GM18873 (cell line): Measurements from ENCODE around the gene METTL26.

ENCODE experiments used
- ATAC-seq: cut with Tn5 transposase; IDR thresholded peaks from one replicate; pipeline ENCODE4 v1.9.1; 2021; ENCODE audit warnings: mild to moderate bottlenecking, moderate library complexity, moderate number of reproducible peaks; ENCODE audit not compliant: unreplicated experiment, low FRiP score

The METTL26 gene

DNA sequence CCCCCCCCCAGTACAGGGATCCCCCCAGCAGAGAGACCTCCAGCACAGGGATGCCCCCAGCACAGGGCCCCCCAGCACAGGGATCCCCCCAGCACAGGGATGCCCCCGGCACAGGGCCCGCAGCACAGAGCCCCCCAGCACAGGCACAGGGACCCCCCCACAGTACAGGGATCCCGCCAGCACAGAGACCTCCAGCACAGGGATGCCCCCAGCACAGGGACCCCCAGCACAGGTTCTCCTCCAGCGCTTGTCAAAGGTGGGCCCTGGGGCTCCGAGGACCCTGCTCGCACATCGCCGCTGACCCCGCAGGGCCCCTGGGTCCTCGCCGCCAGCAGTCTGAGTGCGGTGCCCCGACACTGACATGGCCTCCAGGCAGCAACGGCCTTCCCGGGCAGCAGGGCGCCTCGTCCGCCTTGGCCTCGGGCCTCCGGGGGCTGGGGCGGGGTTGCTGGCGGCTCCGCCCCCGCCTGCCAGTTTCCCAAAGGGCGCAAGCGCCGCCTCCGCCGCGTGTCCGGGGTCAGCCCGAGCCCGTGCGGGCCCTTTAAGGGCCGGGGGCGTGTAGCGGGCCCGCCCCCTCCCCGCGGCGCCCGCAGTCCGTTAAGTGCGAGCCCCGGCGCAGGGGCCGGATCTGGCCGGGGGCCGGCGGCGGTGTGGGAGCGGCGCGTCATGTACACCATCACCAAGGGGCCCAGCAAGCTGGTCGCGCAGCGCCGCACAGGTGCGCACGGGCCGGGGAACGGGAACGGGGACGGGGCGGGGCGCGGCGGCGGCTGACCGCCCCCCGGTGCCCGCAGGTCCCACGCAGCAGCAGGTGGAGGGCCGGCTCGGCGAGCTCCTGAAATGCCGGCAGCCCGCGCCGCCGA lies 5.5 kb upstream of the METTL26 start, which contains the start of gene MCRIP2:
TSS of gene MCRIP2 (plus strand) at position 503 of the 863 bp plus-strand sequence. CDS start at position 667, 164 bp downstream.
- no peak for ATAC-seq

DNA sequence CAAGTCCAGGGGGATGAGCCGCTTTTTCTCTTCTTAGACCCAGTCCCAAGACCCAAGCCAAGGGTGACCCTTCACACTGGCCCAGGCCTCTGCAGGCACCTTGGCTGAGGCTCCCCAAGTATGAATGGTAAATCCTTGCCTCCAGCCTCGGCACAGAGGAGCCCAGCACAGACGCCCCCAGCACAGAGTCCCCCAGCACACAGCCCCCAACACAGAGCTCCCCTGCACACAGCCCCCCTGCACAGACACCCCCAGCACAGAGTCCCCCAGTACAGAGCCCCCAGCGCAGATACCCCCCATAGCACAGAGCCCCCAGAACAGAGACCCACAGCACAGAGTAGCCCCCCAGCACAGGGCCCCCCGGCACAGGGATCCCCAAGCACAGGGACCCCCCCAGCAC lies 4.5 kb upstream of the METTL26 start:
- no peak for ATAC-seq

DNA sequence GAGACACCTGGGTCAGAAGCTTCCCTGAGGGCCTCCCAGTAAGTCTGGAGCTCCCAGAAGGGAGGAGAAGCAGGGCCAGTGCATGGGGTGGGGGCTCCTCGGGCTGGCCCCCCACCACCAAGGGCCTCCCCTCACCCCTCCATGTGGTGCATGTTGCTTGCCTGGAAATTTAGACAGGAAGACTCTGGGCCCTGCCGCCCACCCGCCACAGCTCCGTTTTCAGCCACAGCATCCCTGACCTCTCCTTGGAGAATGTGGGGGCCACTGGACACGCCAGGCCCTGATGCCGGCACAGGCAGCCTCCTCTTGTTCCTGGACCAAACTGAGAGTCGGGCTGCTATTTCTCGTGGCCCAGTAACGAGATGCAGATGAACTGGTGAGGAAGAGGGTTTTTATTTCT lies 2.7 kb upstream of the METTL26 start:
- ATAC-seq = no peak

DNA sequence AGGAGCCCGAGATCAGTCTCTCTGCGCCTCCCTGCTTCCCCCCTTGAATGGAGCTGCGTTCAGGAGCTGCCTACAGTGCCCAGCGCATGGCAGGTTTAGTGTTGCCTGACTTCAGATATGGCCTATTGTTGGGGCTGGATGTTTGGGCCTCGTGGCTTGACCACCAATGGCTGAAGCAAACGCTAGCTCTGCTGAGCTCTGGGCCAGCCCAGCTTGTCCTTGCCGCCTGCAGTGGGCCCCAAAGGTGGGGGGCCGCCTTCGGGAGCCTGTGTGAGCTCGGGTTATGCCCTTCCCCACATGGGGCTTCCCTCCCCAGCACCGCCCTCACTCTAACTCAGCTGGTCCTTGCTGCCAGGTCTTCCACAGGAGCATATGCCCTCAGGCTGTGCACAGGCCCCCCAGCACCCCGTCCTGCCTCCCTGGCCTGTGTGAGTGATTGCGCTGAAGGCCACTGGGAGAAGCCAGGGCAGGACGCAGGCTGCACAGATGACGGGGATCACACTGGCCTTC lies 2.0 kb upstream of the METTL26 start:
- no peak for ATAC-seq

DNA sequence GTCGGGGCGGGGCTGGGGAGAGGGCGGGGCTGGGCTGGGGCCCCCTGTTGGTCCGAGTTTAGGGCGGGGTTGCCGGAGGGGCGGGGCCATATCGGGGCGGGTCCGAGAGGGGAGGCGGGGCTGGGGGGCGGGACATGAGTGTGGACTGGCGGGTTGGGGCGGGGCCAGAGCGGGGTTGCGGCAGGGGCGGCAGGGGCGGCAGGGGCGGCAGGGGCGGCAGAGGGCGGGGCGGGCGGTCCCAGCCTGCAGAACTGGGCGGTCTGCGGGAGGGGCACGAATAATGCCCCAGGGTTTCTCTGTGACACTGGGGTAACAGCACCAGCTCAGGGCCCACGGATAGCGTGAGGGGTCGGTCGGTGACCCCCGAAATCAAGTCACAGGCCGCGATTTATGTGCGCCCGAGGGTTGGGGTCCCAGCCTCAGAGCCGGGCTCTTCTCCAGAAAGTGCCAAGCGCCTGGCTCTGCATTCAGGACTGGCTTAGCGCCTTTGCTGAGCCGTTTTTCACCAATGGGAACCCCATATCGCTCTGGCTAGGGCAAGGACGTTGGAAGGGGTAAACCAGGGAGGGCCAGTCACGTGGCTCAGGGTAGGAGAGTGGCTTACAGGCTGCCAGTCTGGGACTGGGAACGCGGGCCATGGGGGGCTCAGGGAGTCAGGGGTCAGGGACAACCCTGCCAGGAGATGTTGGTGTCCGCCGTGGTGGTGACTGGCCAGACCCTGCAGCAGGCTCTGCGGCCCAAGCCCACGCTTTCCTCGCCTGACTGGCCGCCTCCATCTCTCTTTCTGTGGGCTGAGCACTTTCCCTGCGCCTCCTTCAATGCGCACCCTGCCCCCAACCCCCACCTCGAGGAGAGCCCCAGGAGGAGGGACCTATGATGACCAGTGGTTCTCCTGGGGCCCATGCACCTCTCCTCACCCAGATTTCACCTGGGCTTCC lies 1.2 kb upstream of the METTL26 start:
- no peak for ATAC-seq

DNA sequence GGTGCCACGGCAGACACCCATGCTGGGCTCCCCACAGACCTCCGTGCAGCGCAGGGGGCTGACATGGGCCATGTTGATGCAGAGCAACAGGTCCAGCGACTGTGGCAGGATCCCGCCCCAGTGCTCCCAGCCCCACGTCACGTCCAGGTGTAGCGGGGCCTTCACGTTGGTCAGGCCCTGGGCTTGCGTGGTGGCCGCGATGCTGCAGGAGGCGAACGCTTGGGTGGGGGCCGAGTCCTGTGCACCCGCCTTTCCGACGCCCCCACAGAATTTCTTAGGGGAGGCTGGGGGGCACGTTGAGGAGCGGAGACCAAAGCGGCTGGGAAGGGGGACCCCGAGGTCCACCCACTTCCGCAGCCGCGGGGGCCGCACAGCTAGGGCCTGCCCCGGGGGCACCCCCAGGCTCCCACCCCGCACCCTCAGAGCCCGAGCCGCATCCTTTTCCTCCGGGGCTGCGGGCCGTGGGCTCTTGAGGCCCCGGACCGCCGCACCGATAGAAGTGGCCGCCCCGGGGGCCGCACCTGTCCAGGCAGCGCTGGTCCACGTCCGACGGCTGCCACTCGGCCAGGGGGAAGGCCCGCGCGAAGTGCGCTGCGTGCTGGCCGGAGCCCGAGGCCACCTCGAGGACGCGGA lies 416 bp downstream of the METTL26 start:
- ATAC-seq = no peak

DNA sequence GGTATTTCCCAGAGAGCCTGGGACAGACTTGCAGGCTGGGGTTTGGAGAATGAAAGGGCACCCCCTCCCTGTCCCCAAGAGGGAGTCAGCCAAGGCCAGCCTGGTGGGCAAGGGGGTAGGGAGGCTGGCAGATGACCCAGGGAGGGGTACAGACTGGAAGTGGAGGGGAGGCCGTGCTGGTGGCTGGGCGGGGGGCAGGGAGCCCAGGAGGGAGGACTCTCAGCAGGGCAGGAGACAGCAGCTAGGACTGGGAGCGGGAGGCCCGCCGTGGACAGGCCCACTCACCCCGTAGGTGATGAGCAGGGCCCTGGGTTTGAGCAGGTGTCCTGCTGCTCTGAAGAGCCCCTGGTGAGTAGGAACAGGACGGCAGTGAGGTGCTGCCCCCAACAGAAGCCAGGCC lies 1.1 kb downstream of the METTL26 start:
- ATAC-seq = no peak

DNA sequence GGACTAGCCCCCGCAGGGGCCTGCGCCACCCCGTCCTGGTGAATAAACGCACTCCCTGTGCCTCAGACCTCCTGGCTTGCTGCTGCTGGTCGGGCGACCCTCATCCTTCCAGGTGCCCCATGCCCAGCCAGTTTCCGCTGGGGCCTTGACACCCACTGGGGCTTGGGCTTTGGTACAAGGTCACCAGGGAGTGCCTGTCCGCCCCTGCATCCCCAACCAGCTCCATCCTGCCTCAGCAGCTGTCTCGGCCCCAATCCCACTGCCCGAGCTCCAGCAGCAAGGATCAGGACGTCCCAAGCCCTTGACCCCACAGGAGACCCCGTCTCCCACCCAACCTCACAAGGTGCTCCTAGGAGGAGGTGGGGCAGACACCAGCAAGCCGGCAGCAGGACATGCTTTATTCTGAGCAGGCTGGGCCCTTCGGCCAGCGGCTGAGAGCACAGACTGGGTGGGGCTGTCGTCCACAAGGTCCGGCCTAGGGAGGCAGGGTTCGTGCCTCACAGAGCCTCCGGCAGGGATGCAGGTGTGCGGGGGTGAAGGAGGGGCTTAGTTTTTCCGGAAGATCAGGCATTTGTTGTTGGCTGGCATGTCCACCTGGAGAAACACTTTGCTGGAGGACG lies 1.9 kb downstream of the METTL26 start:
- no peak for ATAC-seq

DNA sequence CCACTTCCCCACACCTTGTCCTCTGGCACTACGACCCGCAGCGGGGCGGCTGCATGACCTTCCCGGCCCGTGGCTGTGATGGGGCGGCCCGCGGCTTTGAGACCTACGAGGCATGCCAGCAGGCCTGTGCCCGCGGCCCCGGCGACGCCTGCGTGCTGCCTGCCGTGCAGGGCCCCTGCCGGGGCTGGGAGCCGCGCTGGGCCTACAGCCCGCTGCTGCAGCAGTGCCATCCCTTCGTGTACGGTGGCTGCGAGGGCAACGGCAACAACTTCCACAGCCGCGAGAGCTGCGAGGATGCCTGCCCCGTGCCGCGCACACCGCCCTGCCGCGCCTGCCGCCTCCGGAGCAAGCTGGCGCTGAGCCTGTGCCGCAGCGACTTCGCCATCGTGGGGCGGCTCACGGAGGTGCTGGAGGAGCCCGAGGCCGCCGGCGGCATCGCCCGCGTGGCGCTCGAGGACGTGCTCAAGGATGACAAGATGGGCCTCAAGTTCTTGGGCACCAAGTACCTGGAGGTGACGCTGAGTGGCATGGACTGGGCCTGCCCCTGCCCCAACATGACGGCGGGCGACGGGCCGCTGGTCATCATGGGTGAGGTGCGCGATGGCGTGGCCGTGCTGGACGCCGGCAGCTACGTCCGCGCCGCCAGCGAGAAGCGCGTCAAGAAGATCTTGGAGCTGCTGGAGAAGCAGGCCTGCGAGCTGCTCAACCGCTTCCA lies 2.6 kb downstream of the METTL26 start:
- ATAC-seq = no peak

DNA sequence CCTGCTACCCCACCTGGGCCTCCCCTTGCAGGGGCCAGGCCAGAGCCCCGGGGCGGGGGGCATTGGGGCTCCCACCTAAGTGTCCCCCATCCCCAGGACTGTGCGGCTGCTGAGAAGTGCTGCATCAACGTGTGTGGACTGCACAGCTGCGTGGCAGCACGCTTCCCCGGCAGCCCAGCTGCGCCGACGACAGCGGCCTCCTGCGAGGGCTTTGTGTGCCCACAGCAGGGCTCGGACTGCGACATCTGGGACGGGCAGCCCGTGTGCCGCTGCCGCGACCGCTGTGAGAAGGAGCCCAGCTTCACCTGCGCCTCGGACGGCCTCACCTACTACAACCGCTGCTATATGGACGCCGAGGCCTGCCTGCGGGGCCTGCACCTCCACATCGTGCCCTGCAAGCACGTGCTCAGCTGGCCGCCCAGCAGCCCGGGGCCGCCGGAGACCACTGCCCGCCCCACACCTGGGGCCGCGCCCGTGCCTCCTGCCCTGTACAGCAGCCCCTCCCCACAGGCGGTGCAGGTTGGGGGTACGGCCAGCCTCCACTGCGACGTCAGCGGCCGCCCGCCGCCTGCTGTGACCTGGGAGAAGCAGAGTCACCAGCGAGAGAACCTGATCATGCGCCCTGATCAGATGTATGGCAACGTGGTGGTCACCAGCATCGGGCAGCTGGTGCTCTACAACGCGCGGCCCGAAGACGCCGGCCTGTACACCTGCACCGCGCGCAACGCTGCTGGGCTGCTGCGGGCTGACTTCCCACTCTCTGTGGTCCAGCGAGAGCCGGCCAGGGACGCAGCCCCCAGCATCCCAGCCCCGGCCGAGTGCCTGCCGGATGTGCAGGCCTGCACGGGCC lies 3.4 kb downstream of the METTL26 start:
- no peak for ATAC-seq

DNA sequence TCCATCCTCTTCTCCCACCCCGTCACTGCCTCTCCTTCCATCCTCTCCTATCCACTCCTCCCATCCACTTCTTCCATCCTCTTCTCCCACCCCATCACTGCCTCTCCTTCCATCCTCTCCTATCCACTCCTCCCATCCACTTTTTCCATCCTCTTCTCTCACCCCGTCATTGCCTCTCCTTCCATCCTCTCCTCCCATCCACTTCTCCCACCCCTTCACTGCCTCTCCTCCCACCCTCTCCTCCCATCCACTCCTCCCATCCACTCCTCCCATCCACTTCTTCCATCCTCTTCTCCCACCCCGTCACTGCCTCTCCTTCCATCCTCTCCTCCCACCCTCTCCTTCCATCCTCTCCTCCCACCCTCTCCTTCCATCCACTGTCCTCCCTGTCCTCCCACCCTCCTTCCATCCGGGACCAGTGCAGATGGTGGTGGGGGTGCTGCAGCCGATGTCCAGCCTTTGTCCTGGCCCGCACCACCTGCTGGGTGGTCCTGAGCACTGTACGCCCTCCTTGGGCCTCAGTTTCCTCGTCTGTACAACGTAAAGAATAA lies 4.2 kb downstream of the METTL26 start:
- ATAC-seq = no peak

DNA sequence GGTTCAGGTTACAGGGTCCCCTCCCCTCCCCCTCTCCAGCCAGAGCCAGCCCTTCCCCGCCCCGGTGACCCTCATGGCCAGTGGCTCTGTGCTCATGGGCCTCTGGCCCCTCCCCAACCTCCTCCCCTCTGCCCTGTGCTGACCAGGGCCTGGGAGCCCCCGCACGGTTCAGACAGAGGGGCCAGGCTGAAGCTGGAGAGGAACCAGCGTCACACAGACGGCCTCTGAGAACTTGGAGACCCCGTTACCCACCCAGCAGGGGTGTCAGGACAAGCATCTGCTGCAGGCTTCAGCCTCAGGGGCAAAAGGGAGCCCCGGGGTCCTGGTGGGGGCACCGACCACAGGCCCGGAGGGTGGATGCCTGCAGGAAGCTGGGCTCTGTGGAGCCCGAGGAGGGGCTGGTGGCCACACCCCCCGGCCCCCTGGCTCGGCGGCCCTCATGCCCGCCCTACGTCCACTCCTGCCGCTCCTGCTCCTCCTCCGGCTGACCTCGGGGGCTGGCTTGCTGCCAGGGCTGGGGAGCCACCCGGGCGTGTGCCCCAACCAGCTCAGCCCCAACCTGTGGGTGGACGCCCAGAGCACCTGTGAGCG lies 5.2 kb downstream of the METTL26 start, which contains the start of gene WFIKKN1:
TSS of gene WFIKKN1 (plus strand) at position 171 of the 591 bp plus-strand sequence. CDS start at position 440, 269 bp downstream.
- no peak for ATAC-seq

DNA sequence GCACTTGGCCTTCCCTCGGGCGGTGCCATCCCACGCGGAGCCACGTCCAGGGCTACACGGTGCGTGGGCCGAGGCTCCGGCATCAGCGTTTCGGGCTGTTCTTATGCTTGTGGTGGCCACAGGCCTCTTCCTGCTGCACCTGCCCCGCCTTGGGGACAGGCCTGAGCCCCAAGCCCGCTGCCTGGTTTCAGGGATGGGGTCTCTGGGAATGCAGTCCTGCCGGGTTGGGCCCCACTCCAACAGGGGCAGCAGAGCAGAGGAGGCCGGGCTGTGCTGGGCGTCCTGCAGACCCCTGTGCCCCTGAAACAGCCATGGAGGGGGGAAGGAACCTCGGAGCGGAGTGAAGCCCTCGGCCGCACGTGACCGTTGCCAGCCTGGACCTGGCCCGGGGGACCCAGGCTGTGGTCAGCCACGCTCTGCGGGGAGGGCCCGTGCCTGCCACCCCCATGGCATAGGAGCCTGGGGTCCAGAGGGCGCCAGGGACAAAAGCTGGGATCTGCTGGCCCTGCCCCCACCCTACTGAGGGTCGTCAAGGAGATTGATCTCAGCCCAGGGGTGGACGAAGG lies 5.8 kb downstream of the METTL26 start:
- no peak for ATAC-seq

DNA sequence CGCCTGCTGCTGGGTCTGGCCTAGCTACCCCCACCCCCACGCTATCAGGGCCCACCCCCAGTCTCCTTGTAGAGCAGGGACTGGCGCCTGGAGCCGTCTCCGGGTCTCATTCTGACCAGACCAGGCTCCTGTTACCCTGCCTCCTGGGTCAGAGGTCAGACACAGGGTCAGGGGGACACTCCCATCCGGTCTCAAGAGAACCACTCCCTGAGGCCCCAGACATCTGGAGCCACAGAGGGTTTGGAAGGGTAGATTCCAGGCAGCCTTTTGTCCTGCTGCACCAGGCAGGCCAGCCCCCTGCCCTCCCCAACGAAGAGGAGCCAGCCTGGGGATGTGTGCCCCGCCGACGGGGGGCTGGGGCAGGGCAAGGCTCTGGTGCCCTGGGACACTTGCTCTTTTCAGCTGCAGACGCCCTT lies 6.3 kb downstream of the METTL26 start:
- no peak for ATAC-seq

DNA sequence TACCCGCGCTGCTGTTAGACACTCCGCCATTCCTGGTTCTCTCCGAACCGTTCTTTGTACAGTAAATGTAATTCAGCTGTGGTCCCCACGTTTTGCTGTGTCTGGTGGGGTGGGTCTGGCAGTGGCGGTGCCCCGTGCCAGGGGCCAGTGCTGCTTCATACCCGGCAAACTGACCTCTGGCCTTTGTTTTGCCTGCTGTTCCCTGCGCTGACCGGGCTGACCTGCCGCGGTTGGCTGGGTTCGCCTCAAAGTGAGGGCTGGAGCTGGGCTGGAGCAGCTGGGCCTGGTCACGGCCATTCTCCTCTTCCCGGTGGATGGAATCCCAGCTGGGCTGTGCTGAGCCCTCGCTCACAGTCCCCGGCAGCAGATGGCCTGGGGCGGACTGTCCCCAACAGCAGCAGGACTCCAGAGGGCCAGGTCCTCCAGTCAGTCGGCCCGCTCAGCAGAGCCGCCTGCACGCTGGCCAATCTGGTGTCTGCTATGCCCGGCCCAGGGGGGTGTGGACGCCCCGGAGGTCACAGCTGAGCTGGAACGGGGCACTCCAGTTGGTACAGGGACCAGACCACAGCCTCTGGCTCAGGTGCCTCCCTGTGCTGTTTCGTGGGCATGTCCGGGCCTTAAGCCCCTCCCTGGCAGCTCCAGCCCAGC lies 6.8 kb downstream of the METTL26 start:
- no peak for ATAC-seq

DNA sequence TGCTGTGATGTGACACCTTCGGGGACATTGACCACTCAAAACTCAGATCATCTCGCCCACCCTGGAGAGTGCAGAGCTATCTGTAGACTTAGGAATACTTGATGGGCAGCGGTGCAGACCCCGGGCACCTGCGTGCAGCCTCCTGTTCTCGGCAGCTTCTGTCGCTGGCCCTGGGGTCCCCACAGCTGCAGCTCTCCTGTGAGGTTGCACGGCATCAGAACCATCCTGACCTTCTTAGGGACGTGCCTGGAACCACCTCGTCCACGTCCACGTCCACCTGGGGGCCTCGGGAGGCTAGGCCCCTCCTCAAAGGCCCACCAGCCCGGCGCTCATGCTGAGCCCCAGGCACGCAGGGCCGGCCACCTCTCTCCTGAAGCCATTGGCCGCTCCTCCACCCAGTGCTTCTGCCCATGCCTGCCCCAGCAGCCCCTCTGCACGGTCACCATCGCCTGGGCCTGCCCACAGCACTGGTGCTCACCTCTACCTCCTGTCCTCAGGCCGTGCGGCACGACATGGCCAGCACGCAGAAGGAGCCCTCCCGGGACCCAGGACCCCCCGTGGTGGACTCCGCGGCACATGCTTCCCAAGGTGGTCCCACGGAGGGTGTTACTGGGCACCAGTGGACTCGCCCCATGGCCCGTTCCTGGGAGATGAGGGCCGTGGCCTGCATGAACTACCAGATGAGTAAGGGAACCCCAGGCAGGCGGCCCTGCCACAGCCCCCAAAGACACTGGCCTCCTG lies 7.6 kb downstream of the METTL26 start:
- ATAC-seq = no peak
